GM12878 (cell line): ENCODE measurements around the gene LPGAT1. TPM values are rescaled to one million over a fixed set of nuclear protein-coding genes. Genes with fewer than 3 reads are reported as not detected.
"Not testable (repeated sequence)": the region's sequence is repeated elsewhere in the genome, so short reads cannot be mapped to it uniquely, and the experiment has no call there.

Experiments used
- ATAC-seq: fragments of 200-7000 bp; cut with Tn5 transposase; 3 replicates; pipeline ENCODE4 v1.9.1; 2020; ENCODE audit warnings: mild to moderate bottlenecking, moderate library complexity
- BruUV-seq: library from RNA; stranded (reverse); fragments of 400-500 nt; replicated peaks from 2 replicates; lab custom pipeline; 2021; lab: Mats Ljungman, UMichigan
- CTCF ChIA-PET: fragments of 300-600 bp; sonication (Branson Sonifier 250); formaldehyde crosslinking; extraction: SDS; loops from one replicate; lab custom pipeline; 2021; ENCODE audit warnings: inconsistent platforms; lab: Yijun Ruan, JAX
- POLR2A ChIA-PET: fragments of 350-600 bp; formaldehyde crosslinking; extraction: SDS; loops from one replicate; lab custom pipeline; 2021; ENCODE audit warnings: inconsistent platforms; lab: Charles Lee
- RAD21 ChIA-PET: fragments of 300-600 bp; sonication (Branson Sonifier 250); formaldehyde crosslinking; loops from one replicate; lab custom pipeline; 2023; ENCODE audit warnings: antibody characterized with exemption; ENCODE audit not compliant: unreplicated experiment; lab: Charles Lee
- SMC1A ChIA-PET: fragments of 300-600 bp; sonication (Branson Sonifier 250); formaldehyde crosslinking; loops from one replicate; lab custom pipeline; 2023; ENCODE audit not compliant: unreplicated experiment, uncharacterized antibody; lab: Charles Lee
- DNase-seq: peaks from one replicate; pipeline ENCODE4 v3.0.0-alpha.2; 2011; ENCODE audit warnings: low read depth, low spot score
- FAIRE-seq: peaks from 3 replicates; lab custom pipeline; 2011; peaks lifted over from hg19 to GRCh38; lab: Jason Lieb, UNC
- H2AFZ ChIP-seq: 2 replicates; pipeline ENCODE4 v1.6.0; 2011; ENCODE audit warnings: low read depth, low read length, control low read depth; ENCODE audit not compliant: control insufficient read depth
- H3K27ac ChIP-seq: 2 replicates; pipeline ENCODE4 v1.5.1; 2011; ENCODE audit warnings: control low read depth; ENCODE audit not compliant: control insufficient read depth, insufficient read depth
- H3K27me3 ChIP-seq, 2 experiments: replicated peaks in 1 of 2; 2 replicates each; pipeline versions ENCODE4 v1.6.0 to v1.6.1; 2011; ENCODE audit warnings: low read length in 1 of 2; ENCODE audit not compliant: control insufficient read depth in 2 of 2, insufficient read depth in 2 of 2
- H3K36me3 ChIP-seq, 2 experiments: 2 replicates each; pipeline ENCODE4 v1.5.1; 2011; ENCODE audit warnings: low read length in 1 of 2; ENCODE audit not compliant: control insufficient read depth in 2 of 2, insufficient read depth in 2 of 2
- H3K4me1 ChIP-seq: 2 replicates; pipeline ENCODE4 v1.6.1; 2011; ENCODE audit warnings: mild to moderate bottlenecking, low read length, moderate library complexity, mixed read lengths; ENCODE audit not compliant: control insufficient read depth, insufficient read depth
- H3K4me2 ChIP-seq: 2 replicates; pipeline ENCODE4 v1.6.0; 2011; ENCODE audit warnings: control low read depth; ENCODE audit not compliant: control insufficient read depth, insufficient read depth
- H3K4me3 ChIP-seq: fragments of 200-600 bp; sonication (generic); 2 replicates; pipeline ENCODE4 v1.5.1; 2016
- H3K79me2 ChIP-seq: 2 replicates; pipeline ENCODE4 v1.6.0; 2011; ENCODE audit warnings: low read length; ENCODE audit not compliant: control insufficient read depth, insufficient read depth
- H3K9ac ChIP-seq: 2 replicates; pipeline ENCODE4 v1.8.0; 2011; ENCODE audit warnings: low read length, control low read depth, mixed read lengths; ENCODE audit not compliant: control insufficient read depth, insufficient read depth
- H3K9me3 ChIP-seq: replicated peaks from 3 replicates; pipeline ENCODE4 v1.5.1; 2011; ENCODE audit warnings: mild to moderate bottlenecking, low read length; ENCODE audit not compliant: control insufficient read depth, insufficient read depth
- H4K20me1 ChIP-seq: 2 replicates; pipeline ENCODE4 v1.6.0; 2011; ENCODE audit not compliant: control insufficient read depth, insufficient read depth
- CBX3 ChIP-seq: fragments of 200-600 bp; sonication (generic); IDR thresholded peaks from 2 replicates; pipeline ENCODE4 v1.6.1; 2016; ENCODE audit warnings: low read depth, borderline replicate concordance
- HCFC1 ChIP-seq: fragments of 150-350 bp; IDR thresholded peaks from 2 replicates; pipeline ENCODE4 v1.6.1; 2014; ENCODE audit warnings: low read length
- LARP7 ChIP-seq: fragments of 450-650 bp; IDR thresholded peaks from 2 replicates; pipeline ENCODE4 v1.6.1; 2017; ENCODE audit warnings: mild to moderate bottlenecking
- ZNF207 ChIP-seq: fragments of 450-650 bp; IDR thresholded peaks from 2 replicates; pipeline ENCODE4 v1.6.1; 2014; ENCODE audit warnings: antibody characterized with exemption, mild to moderate bottlenecking, borderline replicate concordance
- WGBS: methylation state at CpG from one replicate; pipeline ENCODE4 v1.1.6; 2016; ENCODE audit warnings: low lambda C conversion rate; ENCODE audit not compliant: insufficient replicate concordance, insufficient coverage; ENCODE audit errors: missing lambda C conversion rate; 5-methylcytosine and 5-hydroxymethylcytosine counted together
- in situ Hi-C: fragments of 300-500 bp; cut with MboI; formaldehyde crosslinking; loops from 9 replicates; pipeline ENCODE4 v1.14.3; 2018; ENCODE audit warnings: mixed read lengths
- intact Hi-C: fragments of 100-400 bp; cut with micrococcal nuclease; formaldehyde crosslinking; loops from one replicate; pipeline ENCODE4 v1.14.2; 2022; ENCODE audit not compliant: unreplicated experiment
- polyA plus RNA-seq, 11 experiments: library from polyadenylated mRNA; depleted of rRNA in 4 of 11; unstranded in 6 of 11; stranded (reverse) in 5 of 11; fragments of >200 nt; fragmentation: Nextera tagmentation in 4 of 11; fragmentation: Illumina TruSeq in 1 of 11; extraction: Ambion mirVana in 4 of 11; extraction: Trizol in 1 of 11; gene quantifications; 1 replicate in 1 of 11; 2 replicates in 10 of 11; pipeline versions ENCODE4 v1.2.1 to v1.2.3, GENCODE V29; 2011 to 2016; ENCODE audit warnings: inconsistent platforms in 2 of 11, missing spikeins in 2 of 11, low read depth in 1 of 11
- small RNA-seq: library from RNA; depleted of rRNA; stranded (forward); fragments of <200 nt; gene quantifications from one replicate; pipeline ENCODE3, GENCODE V24; 2014
- total RNA-seq, 4 experiments: library from RNA; depleted of rRNA in 3 of 4; stranded (reverse); fragments of >200 nt in 3 of 4; fragmentation: Illumina TruSeq in 1 of 4; extraction: Trizol in 1 of 4; gene quantifications; 2 replicates each; pipeline versions ENCODE4 v1.2.1 to v1.2.3, GENCODE V29; 2013 to 2021
- TF ChIP-seq, protein P1 (sequence below): fragments of 450-650 bp; IDR thresholded peaks from 2 replicates; pipeline ENCODE4 v1.6.1; 2017; ENCODE audit warnings: low read depth, mild to moderate bottlenecking, moderate library complexity
- TF ChIP-seq, protein P2 (sequence below): IDR thresholded peaks from 2 replicates; pipeline ENCODE4 v1.6.1; 2011; ENCODE audit warnings: borderline replicate concordance, low read depth, mild to moderate bottlenecking, moderate library complexity, low read length; ENCODE audit not compliant: insufficient read depth, poor library complexity, severe bottlenecking

The LPGAT1 gene
- total and polyA plus RNA-seq, 10 of the 15 experiments (the other 5 are each of a cell fraction or from before 2014, with no cell fraction given) = 5.8 to 40.6 (median 19.2) TPM

DNA sequence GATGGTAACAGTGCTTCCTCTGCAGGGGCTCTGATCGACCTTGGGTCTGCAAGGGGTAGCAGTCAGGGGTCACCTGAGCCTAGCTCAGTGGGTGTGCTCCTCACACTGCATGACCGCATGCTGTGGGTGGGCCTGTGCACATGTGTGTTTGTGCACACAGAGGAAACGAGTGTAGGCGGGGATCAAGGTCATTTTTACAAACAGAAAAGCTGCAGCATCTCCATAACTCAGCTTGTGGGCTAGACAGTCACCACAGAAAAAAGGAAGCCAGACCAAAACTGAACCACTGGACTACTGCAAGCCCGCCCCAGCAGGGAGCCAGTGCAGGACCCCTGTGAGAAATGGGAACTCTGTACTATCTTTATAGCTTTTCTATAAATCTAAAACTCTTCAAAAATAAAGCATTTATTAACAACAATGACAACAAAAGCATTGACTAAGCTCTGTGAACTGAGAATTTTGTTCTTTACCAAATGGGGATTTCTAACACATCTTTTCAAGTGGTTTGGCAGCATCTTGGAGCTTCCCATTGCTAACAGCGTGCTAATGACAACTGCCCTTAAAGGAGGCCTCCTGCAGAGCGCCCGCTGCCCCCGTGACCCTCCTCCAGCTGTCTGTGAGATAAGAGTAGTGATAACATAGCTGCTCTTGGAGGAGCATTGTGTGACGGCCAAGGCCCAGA is 135.3 kb downstream of the LPGAT1 start (continued):
- TF ChIP-seq LARP7 (no peak), HCFC1 (no peak), CBX3 (no peak), ZNF207 (no peak)
- TF ChIP-seq, protein P1, sequence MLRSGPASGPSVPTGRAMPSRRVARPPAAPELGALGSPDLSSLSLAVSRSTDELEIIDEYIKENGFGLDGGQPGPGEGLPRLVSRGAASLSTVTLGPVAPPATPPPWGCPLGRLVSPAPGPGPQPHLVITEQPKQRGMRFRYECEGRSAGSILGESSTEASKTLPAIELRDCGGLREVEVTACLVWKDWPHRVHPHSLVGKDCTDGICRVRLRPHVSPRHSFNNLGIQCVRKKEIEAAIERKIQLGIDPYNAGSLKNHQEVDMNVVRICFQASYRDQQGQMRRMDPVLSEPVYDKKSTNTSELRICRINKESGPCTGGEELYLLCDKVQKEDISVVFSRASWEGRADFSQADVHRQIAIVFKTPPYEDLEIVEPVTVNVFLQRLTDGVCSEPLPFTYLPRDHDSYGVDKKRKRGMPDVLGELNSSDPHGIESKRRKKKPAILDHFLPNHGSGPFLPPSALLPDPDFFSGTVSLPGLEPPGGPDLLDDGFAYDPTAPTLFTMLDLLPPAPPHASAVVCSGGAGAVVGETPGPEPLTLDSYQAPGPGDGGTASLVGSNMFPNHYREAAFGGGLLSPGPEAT = peak; percentile 82
- TF ChIP-seq, protein P2, sequence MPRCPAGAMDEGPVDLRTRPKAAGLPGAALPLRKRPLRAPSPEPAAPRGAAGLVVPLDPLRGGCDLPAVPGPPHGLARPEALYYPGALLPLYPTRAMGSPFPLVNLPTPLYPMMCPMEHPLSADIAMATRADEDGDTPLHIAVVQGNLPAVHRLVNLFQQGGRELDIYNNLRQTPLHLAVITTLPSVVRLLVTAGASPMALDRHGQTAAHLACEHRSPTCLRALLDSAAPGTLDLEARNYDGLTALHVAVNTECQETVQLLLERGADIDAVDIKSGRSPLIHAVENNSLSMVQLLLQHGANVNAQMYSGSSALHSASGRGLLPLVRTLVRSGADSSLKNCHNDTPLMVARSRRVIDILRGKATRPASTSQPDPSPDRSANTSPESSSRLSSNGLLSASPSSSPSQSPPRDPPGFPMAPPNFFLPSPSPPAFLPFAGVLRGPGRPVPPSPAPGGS = peak; percentile 38

DNA sequence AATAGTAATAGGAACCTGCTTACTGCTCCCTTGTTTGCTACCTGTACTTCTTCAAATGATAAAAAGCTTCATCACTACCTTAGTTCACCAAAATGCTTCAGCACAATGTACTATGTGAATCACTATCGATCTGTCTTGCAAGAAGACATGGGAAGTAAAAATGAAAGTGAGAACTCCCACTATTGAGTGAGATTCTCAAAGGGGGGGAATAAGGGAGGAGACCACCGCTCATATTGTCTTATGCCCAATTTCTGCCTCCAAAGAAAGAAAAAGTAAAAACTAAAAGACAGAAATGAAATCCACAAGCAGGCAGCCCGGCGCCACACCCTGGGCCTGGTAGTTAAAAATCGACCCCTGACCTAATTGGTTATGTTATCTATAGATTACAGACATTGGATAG is 136.7 kb downstream of the LPGAT1 start:
- H3K4me2 ChIP-seq, H3K36me3 ChIP-seq, BruUV-seq, in situ Hi-C loops, H3K27me3 ChIP-seq, intact Hi-C loops, H3K27ac ChIP-seq, H3K9ac ChIP-seq, H3K9me3 ChIP-seq, H3K4me3 ChIP-seq, FAIRE-seq, ATAC-seq, DNase-seq, H4K20me1 ChIP-seq, H3K79me2 ChIP-seq, H2AFZ ChIP-seq: not testable (repeated sequence)
- WGBS = 79% methylated on average over 5 of the region's 5 CpGs
- CTCF ChIA-PET = interaction anchor here (2.7 to 9.2 kb wide), 3 partner anchors 13 to 343 kb away, joined by 9 to 244 read pairs (median 199); partner anchors contain the start of genes DTL, INTS7 and NEK2
- POLR2A ChIA-PET = interaction anchor here (5.4 kb wide), 1 partner anchor 10 kb away, joined by 66 read pairs; no protein-coding TSS in a partner anchor
- peaks cover 37% of the 10 kb centered on the region for H3K4me1 ChIP-seq
- RAD21 ChIA-PET = interaction anchor here (0.7 to 8.5 kb wide), 5 partner anchors 12 to 344 kb away, joined by 3 to 224 read pairs (median 79); partner anchors contain the start of genes DTL and INTS7
- SMC1A ChIA-PET = interaction anchor here (0.9 to 11.3 kb wide), 5 partner anchors 13 to 343 kb away, joined by 3 to 311 read pairs (median 82); partner anchors contain the start of genes DTL, INTS7 and NEK2

Small RNAs within 50 kb of the gene (small RNA-seq; reads per million reads assigned to genes)
- not detected for gene RF00019
- not detected for gene RN7SL344P

Other genes starting within 250 kb of the LPGAT1 start
- 33.0 and 37.0 TPM in 2 replicates for gene NEK2, start 155.1 kb downstream of the LPGAT1 start, total RNA-seq (2014; rRNA removed)
- 45.1 and 47.1 TPM in 2 replicates for gene NEK2, start 155.1 kb downstream of the LPGAT1 start, total RNA-seq (2014; rRNA removed; fragmentation: Illumina TruSeq; extraction: Trizol)
- 28.7 TPM in 2 replicates for gene NEK2, start 155.1 kb downstream of the LPGAT1 start, total RNA-seq (2021)
- gene NEK2, start 155.1 kb downstream of the LPGAT1 start, polyA plus RNA-seq (2011; rRNA removed) = 40.9 and 69.0 TPM in 2 replicates
- gene NEK2, start 155.1 kb downstream of the LPGAT1 start, polyA plus RNA-seq (2014; fragmentation: Illumina TruSeq; extraction: Trizol) = 39.4 and 40.8 TPM in 2 replicates
- gene NEK2, start 155.1 kb downstream of the LPGAT1 start, polyA plus RNA-seq (2014; fragmentation: Nextera tagmentation; extraction: Ambion mirVana) = 10 to 100 TPM; 16.7 to 21.3 TPM
- 27.3 and 31.0 TPM in 2 replicates for gene NEK2, start 155.1 kb downstream of the LPGAT1 start, polyA plus RNA-seq (2014; rRNA removed)
- 10 to 100 TPM; 46.8 to 49.7 TPM for gene NEK2, start 155.1 kb downstream of the LPGAT1 start, polyA plus RNA-seq (2016; fragmentation: Nextera tagmentation; extraction: Ambion mirVana)
- 28.4 and 30.2 TPM in 2 replicates for gene INTS7, start 204.8 kb upstream of the LPGAT1 start, total RNA-seq (2014; rRNA removed)
- gene INTS7, start 204.8 kb upstream of the LPGAT1 start, total RNA-seq (2014; rRNA removed; fragmentation: Illumina TruSeq; extraction: Trizol) = 23.4 and 25.4 TPM in 2 replicates
- gene INTS7, start 204.8 kb upstream of the LPGAT1 start, total RNA-seq (2021) = 21.3 and 22.3 TPM in 2 replicates
- 49.1 and 51.2 TPM in 2 replicates for gene INTS7, start 204.8 kb upstream of the LPGAT1 start, polyA plus RNA-seq (2011; rRNA removed)
- 28.3 and 36.1 TPM in 2 replicates for gene INTS7, start 204.8 kb upstream of the LPGAT1 start, polyA plus RNA-seq (2014; fragmentation: Illumina TruSeq; extraction: Trizol)
- 10 to 100 TPM; 17.1 to 20.1 TPM for gene INTS7, start 204.8 kb upstream of the LPGAT1 start, polyA plus RNA-seq (2014; fragmentation: Nextera tagmentation; extraction: Ambion mirVana)
- 16.8 and 20.6 TPM in 2 replicates for gene INTS7, start 204.8 kb upstream of the LPGAT1 start, polyA plus RNA-seq (2014; rRNA removed)
- 10 to 100 TPM; 32.1 to 36.5 TPM for gene INTS7, start 204.8 kb upstream of the LPGAT1 start, polyA plus RNA-seq (2016; fragmentation: Nextera tagmentation; extraction: Ambion mirVana)
- gene DTL, start 205.0 kb upstream of the LPGAT1 start, total RNA-seq (2014; rRNA removed) = 49.4 and 51.7 TPM in 2 replicates
- 45.6 and 45.7 TPM in 2 replicates for gene DTL, start 205.0 kb upstream of the LPGAT1 start, total RNA-seq (2014; rRNA removed; fragmentation: Illumina TruSeq; extraction: Trizol)
- 48.0 and 55.1 TPM in 2 replicates for gene DTL, start 205.0 kb upstream of the LPGAT1 start, total RNA-seq (2021)
- 62.7 and 65.3 TPM in 2 replicates for gene DTL, start 205.0 kb upstream of the LPGAT1 start, polyA plus RNA-seq (2011; rRNA removed)
- gene DTL, start 205.0 kb upstream of the LPGAT1 start, polyA plus RNA-seq (2014; fragmentation: Illumina TruSeq; extraction: Trizol) = 58.8 and 62.3 TPM in 2 replicates
- gene DTL, start 205.0 kb upstream of the LPGAT1 start, polyA plus RNA-seq (2014; fragmentation: Nextera tagmentation; extraction: Ambion mirVana) = 10 to 100 TPM; 24.1 to 24.6 TPM
- 36.1 and 39.0 TPM in 2 replicates for gene DTL, start 205.0 kb upstream of the LPGAT1 start, polyA plus RNA-seq (2014; rRNA removed)
- 10 to 100 TPM; 72.3 to 73.4 TPM for gene DTL, start 205.0 kb upstream of the LPGAT1 start, polyA plus RNA-seq (2016; fragmentation: Nextera tagmentation; extraction: Ambion mirVana)